Measurements from ENCODE around the gene ALAS1.

Gene ALAS1

DNA sequence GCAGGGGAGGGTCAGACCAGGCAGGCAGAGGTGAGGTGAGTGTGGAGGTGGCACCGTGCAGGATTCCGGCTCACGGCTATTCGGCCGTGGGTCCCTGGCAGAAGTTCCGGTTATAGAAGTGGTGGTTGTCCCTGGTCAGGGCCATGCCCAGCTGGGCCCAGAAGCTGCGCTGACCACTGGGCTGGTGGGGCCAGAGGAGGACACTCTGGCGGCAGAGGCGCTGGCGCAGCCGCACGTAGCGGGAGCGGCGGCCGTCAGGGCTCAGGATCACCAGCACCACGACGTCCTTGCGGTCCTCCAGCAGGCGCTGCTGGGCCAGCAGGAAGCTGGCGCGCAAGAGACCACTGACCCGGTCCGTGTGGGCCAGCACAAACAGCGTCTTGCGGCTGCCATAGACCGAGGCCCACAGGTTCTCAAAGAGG is 23.2 kb downstream of the ALAS1 start:
- no peak for DNase-seq (ENCODE audit: low spot score)

DNA sequence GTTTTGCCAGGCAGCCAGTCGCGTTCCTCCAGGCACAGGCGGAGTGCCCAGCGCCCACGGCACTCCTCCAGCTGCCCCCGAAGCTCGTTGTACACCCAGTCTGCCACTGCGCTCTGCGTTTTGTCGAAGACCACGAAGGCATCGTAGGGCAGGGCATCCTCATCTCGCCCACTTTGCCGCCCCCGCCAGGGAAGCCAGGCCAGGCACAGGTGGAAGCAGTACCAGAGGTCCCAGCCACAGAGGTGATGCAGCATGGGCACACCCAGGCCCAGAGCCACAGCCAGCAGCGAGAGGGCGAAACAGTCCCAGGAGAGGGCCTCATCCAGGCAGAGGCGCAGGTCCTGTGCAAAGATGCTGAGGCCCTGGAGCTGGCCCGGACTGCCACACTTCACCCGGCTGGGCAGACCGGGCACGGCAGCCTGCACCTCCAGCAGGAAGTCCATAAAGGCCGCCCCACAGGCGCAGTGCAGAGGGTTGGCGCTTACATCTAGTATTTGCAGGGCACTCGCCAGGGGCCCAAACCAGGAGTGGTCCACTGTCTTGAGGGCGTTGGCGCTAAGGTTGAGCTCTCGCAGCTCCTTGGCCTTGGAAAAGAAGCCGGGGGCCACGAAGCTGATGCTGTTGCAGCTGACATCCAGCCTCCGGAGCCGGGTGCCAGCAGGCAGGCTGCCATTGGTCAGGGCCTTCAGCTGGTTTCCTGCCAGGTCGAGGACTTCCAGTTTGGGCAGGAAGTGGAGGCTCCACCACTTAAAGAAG is 23.8 kb downstream of the ALAS1 start:
- no peak for DNase-seq (ENCODE audit: low spot score)

DNA sequence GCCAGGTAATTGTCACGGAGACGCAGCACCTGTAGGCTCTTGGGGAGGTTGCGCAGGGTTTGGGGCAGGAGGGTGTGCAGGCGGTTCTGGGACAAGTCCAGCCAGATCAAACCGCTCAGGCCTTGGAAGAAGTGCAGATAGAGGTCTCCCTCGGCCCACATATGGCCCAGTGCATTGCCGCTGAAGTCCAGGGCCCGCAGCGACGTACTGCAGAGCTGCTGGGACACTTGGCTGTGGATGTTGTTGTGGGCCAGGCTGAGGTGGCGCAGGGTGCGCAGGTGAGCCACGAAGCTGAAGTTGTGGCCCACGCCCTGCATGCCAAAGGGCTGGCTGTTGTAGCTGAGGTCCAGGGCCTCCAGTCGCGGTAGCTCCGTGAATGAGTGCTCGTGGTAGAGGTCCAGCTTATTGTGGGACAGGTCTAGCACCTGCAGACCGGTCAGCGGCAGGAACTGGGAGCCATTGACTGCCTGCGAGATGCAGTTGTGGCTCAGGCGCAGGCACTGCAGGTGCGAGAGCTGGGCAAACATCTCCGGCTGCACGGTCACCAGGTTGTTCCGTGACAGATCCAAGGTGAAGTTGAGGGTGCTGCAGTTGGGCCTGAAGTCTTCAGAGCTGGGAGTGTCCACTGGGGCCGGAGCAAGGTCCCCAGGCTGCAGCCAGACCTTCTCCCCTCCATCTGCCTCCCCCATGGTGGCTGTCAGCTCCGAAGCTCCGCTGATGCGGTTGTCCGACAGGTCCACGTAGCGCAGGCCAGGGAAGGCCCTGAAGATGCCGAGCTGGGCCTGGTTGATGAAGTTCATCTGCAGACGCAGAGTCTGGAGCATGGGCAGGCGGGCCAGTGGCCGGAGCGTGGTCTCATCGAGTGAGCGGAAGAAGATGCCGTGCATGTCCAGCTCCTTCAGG is 24.6 kb downstream of the ALAS1 start:
- DNase-seq (ENCODE audit: low spot score): no peak

DNA sequence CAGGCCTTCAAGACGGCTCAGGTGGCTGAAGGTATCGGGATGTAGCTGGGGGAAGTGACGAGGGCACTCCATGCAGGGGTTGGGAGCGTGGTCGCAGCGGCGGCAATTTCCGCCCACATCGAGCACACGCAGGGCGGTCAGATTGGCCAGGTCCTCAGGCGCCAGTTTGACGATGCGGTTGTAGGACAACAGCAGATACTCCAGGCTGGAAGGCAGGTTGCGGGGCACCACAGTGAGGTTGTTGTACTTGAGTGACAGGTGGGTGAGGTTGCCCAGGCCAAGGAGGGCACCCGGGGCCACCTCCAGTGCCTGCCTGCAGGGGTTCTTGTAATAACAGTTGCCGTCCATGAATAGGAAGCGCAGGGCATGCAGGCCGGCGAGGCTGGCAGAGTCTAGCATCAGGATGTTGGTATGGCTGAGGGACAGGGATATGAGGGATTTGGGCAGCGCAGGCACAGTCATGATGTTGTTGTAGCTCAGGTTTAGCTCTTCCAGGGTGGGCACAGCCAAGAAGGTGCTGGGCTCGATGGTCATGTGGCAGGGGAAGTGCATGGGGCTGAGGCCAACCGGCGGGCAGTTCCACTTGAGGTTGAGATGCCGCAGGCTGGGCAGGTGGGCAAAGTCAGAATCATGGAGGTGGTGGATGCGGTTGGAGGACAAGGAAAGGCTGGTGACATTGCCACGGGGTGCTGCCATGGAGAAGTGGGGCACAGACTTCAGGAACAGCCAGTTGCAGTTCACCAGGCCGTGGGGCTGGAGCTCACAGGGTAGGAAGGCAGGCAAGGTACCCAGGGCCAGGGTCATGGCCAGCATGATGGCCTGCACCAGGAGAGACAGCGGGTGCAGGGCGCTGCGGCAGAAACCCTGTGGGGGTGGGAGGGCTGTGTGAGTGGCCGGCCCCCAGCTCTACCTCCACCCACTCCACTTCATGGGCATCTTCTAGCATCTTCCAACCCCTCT is 25.8 kb downstream of the ALAS1 start:
- no peak for DNase-seq (ENCODE audit: low spot score)

DNA sequence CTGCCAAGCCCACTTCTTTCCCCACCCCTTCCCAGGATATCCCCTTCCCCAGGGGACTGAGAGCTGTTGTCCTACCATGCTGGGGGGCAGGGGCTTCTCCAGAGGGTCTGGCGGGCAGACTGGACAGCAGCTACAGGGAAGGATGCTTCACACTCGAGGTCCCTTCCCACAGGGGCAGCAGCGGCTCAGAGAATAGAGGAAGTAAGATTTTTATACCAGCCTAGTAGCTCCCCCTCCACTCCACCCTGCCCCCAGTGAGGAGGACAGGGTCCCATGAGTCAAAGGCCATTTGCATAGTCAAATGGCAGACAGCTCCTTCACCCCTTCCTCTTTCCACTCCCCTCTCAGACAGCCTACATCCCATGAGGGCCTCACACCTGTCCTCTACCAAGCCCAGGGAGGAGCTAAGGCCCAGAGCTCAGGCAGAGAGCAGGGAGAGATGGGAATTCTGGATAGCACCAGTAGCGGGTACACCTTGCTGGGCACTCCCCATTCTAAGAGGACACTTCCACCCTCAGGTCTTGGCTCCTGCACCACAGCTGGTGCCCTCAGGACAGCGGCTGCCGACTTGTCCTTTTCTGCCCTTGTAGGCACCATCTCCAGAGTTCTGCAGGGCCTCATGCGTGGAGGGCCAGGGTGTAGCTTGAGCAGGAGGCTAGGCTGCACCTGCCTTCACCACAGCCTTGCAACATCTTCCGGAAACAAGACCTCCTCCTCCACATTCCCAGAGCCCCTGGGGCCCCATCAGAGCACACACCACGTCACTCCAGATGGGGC is 27.7 kb downstream of the ALAS1 start, which contains the start of gene TLR9:
TSS of gene TLR9 (minus strand) at position 194 of the 777 bp plus-strand sequence. CDS start at position 78, 116 bp downstream.
- no peak for DNase-seq (ENCODE audit: low spot score)

GRCh38 chr3:52226229-52226817 is 28.4 kb downstream of the ALAS1 start:
- DNase-seq (ENCODE audit: low spot score): no peak

GRCh38 chr3:52227117-52227516 is 29.2 kb downstream of the ALAS1 start:
- no peak for DNase-seq (ENCODE audit: low spot score)

GRCh38 chr3:52227766-52228165 is 29.8 kb downstream of the ALAS1 start:
- DNase-seq (ENCODE audit: low spot score): no peak

- no peak for DNase-seq (ENCODE audit: low spot score)
These were observed 30.3 kb downstream of the ALAS1 start for GRCh38 chr3:52228266-52228665.

- no peak for DNase-seq (ENCODE audit: low spot score)
These were observed 30.9 kb downstream of the ALAS1 start for GRCh38 chr3:52228751-52229291.

- no peak for DNase-seq (ENCODE audit: low spot score)
These were observed 31.7 kb downstream of the ALAS1 start for GRCh38 chr3:52229656-52230055.

GRCh38 chr3:52230461-52230860 is 32.5 kb downstream of the ALAS1 start:
- DNase-seq (ENCODE audit: low spot score): no peak

- DNase-seq (ENCODE audit: low spot score): no peak
These were observed 33.0 kb downstream of the ALAS1 start for GRCh38 chr3:52230889-52231499.

- no peak for DNase-seq (ENCODE audit: low spot score)
These were observed 33.7 kb downstream of the ALAS1 start for GRCh38 chr3:52231502-52232278.

DNA sequence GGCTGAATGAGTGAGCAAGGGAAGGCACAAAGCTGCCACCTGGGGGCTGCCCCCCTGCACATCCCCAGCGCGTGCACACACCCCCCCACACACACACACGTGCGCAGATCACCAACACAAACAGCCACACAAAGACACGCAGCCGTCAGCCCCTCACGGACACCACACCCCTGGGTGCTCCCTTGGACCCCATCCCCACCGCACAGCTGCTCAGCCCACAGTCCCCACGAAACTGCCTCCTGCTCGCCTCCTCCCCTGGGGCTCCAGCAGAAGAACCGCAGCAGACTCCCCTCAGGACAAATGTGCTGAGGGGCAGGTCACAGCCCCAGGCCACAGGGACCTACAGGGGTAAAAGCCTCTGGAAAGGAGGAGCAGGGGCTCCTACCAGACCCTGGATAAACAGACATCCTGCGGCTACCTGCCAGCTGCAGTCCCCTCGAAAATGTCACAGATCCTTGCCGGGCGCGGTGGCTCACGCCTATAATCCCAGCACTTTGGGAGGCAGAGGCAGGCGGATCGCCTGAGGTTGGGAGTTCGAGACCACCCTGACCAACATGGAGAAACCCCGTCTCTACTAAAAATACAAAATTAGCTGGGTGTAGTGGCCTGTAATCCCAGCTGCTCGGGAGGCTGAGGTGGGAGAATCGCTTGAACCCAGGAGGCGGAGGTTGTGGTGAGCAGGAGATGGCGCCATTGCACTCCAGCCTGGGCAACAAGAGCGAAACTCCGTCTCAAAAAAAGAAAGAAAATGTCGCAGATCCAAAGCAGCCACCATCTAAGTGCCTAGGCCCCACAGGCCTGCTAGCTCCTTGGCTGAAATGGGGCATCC is 34.5 kb downstream of the ALAS1 start:
- DNase-seq (ENCODE audit: low spot score): no peak

DNA sequence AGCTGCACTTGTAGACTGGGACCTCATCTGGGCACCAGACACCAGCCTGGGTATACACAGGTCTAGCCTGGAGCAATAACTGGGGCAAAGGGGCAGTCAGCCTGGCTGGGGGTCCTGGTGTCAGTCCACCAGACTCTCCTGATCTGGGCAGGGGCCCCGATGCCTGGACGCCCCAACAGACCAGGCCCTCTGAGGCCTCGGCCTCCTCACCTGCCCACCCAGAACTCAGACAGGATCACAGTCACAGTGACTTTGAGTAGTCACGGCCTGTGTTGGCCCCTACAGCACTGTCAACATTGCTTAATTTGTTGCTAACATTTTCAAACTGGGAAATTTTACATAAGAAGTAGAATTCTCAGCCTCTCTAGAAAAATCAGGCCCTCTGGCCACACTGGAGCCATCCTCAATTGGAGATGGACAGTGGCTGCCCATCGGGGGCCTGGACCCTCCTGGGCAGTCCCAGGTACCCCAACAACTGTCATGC is 35.2 kb downstream of the ALAS1 start:
- no peak for DNase-seq (ENCODE audit: low spot score)

- no peak for DNase-seq (ENCODE audit: low spot score)
These were observed 36.0 kb downstream of the ALAS1 start for GRCh38 chr3:52233968-52234367.
